Hematopoietic multipotent progenitor cell treated with erythropoietin and hydrocortisone succinate and interleukin-3 and kit ligand, for 6 days (in vitro differentiated cells): Measurements from ENCODE around the gene CDC42BPB.
A peak's percentile ranks its signal among the peaks of the same experiment; 100 is the strongest.

ENCODE experiments used
- DNase-seq: peaks from one replicate; pipeline ENCODE4 v3.0.0-alpha.2; 2015

CDC42BPB gene

DNA sequence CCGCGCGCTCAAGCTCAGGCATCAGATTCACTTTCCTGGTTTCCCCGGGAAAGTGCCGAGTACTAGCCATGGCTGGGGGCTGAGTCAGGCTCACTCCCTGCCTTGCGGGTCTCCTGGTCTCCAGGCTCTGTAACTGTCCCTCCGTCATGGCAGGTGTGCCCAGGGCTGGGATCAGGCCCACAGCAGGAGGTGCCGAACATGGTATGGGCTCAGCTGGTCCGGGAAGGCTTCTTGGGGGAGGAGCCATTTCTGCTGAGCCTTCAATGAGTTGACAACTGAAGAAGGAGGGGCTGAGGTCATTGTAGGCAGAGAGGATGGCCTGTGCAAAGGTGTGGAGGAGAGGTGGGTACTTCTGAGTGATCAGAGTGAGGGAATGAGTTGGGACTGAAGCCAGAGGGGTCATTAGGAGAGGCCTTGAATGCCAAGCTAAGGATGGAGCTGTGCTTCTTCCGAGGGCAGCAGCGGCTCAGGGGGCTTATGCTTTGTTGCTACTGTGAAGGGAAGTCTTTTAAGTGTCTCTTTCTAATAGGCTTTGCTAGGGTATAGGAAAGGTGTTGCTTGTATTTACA is 37.9 kb upstream of the CDC42BPB start:
- DNase-seq = no peak

- no peak for DNase-seq
Measured at GRCh38 chr14:103094406-103095209, 37.3 kb upstream of the CDC42BPB start, which contains the start of gene EXOC3L4. EXOC3L4 (plus strand) TSS chr14:103094725; CDS start chr14:103100220, 5,495 bp downstream.

GRCh38 chr14:103093856-103094405 is 36.6 kb upstream of the CDC42BPB start:
- DNase-seq = no peak

GRCh38 chr14:103091883-103092222 is 34.5 kb upstream of the CDC42BPB start:
- no peak for DNase-seq

DNA sequence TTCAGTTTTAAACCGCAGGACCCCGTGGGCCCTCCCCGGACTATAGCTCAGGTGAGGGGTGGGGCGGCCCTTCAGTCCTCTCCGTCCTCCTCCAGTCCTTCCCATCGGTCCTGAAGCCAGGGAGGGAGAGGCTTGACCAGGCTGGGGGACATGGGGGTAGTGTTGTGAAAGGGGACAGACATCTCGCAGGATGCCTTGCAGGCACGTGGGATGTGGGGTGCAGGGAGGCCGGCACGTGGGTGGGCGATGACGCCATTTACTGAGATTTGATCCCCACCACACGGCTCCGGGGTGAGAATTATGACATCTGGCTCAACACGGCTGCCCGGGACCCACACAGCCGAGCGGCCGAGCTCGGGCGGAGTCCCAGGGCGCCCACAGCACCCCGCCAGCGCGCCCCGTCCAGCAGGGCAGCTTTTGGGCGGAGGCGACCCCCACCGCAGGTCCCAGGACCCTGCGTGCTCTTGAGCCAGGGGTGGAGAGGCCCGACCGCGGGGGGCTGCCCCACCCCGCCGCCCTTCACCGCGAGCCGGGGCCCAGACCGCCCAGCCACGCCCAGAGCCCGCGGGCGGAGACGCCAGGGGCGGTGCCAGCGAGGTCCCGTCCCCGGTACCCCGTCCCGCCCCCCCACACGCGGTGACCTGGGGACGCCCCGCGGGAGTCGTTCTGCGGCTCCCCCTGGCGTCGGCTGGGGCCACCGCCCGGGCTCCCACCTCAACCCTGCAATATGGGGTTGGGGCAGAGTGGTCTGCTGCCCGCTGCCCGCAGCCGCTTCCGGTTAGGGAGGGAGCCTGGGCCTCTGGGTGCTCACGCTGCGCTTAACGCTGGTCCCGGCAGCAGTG is 33.9 kb upstream of the CDC42BPB start:
- DNase-seq = peak; percentile 83

DNA sequence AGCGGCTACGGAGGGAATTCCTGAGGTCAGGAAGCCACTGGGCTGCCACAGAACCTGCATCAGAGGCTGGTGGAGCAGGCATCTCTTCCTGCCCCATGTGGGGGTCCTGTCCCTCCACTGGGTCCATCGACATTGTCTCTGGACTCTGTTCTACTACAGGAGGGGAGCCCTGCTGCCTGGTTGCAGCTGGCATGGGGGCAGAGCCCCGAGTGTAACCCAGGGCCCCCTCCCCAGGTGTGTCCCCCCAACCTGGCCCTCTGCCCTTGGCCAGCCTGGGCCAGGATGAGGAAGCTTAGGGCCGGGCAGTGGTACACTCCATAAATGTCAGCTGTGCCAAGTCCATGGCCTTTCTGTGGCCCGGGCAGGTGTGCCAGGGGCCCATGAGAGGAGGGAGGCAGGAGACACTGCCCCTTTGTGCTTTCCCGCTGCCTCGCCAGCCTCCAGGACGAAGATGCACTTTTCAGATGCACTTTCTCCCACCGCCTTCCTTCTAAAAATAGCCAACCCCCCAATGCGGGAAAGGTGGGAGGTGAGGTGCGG is 33.2 kb upstream of the CDC42BPB start:
- DNase-seq = no peak

GRCh38 chr14:103089386-103090335 is 32.3 kb upstream of the CDC42BPB start:
- no peak for DNase-seq

- DNase-seq = no peak
Measured at GRCh38 chr14:103088921-103089320, 31.6 kb upstream of the CDC42BPB start.

GRCh38 chr14:103087343-103087835 is 30.0 kb upstream of the CDC42BPB start:
- DNase-seq = no peak

- DNase-seq = no peak
Measured at GRCh38 chr14:103086771-103087342, 29.5 kb upstream of the CDC42BPB start.

DNA sequence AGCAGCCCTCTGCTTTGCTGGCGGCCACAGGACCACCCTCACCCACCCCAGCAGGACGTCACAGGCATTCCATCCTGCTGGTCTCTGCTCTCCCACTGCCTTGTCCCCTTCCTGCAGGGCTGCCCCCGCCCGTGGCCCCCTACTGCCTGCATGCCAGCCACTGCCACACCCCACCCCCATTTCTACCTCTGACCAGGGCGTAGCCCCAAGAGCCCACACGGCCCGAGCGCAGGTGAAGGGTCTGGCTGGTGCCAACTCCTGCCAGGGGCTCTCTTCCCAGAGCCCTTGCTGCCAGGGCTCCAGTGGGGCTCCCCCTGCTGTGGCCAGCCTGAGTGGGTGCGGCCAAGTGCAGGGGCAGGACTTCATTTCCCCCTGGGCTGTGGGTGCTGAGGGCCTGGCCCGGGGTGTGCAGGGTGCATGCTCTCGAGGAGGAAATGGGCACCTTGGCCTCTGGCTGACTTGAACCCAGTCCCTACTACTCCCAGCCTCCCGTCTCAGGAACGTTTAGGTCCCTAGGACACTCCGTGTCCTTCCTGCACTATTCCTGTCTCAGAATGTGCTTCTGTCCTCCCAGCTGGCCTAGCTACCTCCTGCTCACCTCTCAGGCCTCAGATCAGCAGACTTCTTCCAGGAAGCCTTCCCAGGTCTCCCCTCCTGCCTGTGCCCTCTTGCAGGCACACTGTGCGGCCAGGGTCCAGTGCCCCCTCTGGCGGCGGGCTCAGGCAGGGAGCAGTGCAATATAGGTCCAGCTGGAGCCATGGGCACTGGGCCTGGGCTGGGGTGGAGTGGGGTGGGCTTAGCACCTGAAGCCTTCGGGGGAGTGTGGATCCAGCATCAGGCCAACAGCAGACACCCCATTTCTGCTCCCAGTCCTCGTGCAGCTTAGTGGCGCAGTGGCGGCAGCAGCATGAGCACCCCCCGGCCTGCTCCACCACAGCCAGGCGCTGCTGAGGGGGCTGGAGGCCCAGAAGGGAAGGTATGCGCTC is 28.1 kb upstream of the CDC42BPB start:
- no peak for DNase-seq

GRCh38 chr14:103084021-103084919 is 26.9 kb upstream of the CDC42BPB start, which contains the start of gene LBHD2:
LBHD2 (plus strand) TSS chr14:103084210; CDS start chr14:103086013, 1,803 bp downstream.
- DNase-seq = no peak

GRCh38 chr14:103081951-103082350 is 24.6 kb upstream of the CDC42BPB start:
- DNase-seq = no peak

DNA sequence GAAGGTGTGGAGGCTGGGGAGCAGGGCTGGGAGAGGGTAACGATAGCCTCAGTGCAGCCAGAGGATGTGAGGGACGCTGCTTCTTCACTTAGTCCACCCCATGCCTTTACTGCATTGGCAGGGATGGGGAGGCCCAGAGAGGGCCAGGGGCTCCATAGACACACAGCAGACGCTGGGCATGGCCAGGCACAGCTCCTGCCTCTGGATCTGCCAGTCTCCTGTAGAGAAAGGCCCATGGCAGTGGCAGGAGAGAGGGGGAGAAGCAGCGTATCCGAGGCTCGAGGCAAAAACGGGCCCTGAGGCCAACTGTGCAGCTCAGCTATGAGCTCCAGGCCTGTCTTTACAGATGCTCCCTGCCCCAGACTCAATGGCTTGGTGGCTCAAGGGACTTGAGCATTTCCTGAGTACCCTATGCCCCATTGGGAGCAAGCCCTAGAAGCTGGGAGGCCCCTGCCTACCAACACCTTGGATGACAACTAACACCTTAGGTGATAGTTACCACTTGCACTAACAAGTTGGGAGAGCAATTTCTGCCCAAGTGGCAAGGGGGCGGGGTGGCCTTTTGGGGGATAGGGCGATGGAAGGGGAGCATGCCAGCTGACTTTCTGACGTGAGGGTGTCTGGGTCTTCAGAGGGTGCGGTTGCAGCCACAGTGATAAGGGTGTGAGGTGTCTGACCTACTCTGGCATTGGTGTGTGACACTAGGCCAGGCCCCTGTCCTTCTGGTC is 21.7 kb upstream of the CDC42BPB start:
- DNase-seq = no peak

DNA sequence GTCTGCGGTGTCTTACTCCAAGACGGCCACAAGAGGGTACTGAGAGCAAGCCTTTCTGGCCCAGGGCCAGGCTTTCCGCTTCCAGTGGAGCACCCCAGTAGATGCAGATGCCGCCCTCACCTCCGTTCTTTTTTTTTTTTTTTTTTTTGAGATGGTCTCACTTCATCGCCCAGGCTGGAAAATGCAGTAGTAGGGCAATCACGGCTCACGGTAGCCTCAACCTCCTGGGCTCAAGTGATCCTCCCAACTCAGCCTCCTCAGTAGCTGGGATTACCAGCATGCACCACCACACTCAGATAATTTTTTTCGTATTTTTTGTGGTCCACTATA is 21.0 kb upstream of the CDC42BPB start:
- peak; percentile 96 for DNase-seq

- DNase-seq = peak; percentile 87
Measured at GRCh38 chr14:103074729-103075367, 17.5 kb upstream of the CDC42BPB start.

DNA sequence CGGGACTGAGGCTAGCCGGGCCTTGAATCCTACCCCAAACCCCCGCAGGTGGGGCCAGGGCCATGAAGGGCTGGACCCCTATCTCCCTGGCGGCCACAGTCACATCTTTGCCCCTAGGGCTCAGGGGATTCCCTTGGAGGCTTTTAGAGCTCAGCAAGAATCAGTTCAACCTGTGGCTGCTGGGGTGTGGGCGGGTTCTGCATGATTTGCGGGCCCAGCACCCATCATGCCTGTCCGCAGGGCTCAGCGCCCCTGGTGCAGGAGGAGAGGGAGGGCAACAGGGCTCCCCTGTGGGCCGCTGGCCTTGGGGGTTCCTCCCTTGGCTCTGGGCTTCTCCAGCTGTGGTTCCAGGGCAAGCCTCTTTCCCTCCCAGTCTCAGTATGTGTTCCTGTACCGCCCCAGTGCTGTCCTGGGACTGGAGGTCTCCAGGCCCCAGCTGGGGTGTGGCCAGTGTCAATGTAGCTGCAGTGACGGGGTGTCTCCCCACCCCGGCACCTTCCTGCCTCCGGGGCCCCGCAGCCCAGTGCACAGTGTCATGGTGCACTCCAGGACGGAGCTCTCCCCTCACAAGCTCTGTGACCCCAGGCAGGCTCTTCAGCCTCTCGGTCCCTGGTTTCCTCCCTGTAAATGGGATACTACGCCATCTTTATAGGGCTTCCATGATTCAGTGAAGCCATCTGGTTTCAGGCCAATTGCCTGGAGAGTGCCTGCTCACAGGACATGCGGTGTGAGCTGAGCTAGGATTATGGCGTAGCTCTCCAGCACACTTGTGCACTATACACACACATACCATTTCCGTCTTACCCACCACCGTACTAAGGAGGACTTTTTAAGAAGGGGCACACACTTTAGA is 16.8 kb upstream of the CDC42BPB start:
- DNase-seq = no peak
